Psoas muscle (tissue), 8 donors: Measurements from ENCODE around the gene RNF150. TPM values are rescaled to one million over a fixed set of nuclear protein-coding genes. Genes with fewer than 3 reads are reported as not detected.
A peak's percentile ranks its signal among the peaks of the same experiment; 100 is the strongest.

Experiments
- ATAC-seq, 4 donors: fragments of 200-7000 bp; cut with Tn5 transposase; one replicate each; pipeline ENCODE4 v1.9.1; 2020; ENCODE audit warnings: moderate library complexity in 3 of 4, mild to moderate bottlenecking in 2 of 4
- DNase-seq, 2 donors: peaks; one replicate each; pipeline ENCODE4 v3.0.0-alpha.2; 2020
- H3K27ac ChIP-seq: fragments of 200-600 bp; one replicate; pipeline ENCODE4 v1.8.0; 2022
- H3K27me3 ChIP-seq, 3 donors: fragments of 200-600 bp in 1 of 3; one replicate each; pipeline versions ENCODE4 v1.6.1 to v1.8.0; 2013 to 2022; ENCODE audit warnings: low read length in 2 of 3, mild to moderate bottlenecking in 2 of 3, moderate library complexity in 1 of 3; ENCODE audit not compliant: insufficient read depth in 3 of 3
- H3K36me3 ChIP-seq, 2 donors: fragments of 200-600 bp in 1 of 2; one replicate each; pipeline versions ENCODE4 v1.6.1 to v1.8.0; 2013 to 2022; ENCODE audit warnings: low read depth in 1 of 2, mild to moderate bottlenecking in 1 of 2, moderate library complexity in 1 of 2; ENCODE audit not compliant: insufficient read depth in 1 of 2
- H3K4me1 ChIP-seq: fragments of 200-600 bp; one replicate; pipeline ENCODE4 v1.8.0; 2022
- H3K4me3 ChIP-seq: fragments of 200-600 bp; one replicate; pipeline ENCODE4 v1.8.0; 2022; ENCODE audit warnings: mild to moderate bottlenecking
- H3K9me3 ChIP-seq: fragments of 200-600 bp; one replicate; pipeline ENCODE4 v1.8.0; 2022
- WGBS, 3 donors: extraction: QIAGEN DNeasy Blood & Tissue Kit; methylation state at CpG; one replicate each; pipeline versions ENCODE4 v1.1.6 to v1.1.7; 2013; 5-methylcytosine and 5-hydroxymethylcytosine counted together
- intact Hi-C, 2 donors: fragments of 100-400 bp; cut with DNase I; formaldehyde crosslinking; loops; one replicate each; pipeline versions ENCODE4 v1.11.0 to v1.14.2; 2022
- polyA plus RNA-seq, 3 donors: library from polyadenylated mRNA; stranded (reverse); fragments of 200-250 nt; gene quantifications; one replicate each; pipeline ENCODE4 v1.2.3, GENCODE V29; 2013
- total RNA-seq, 4 donors: library from RNA; stranded (reverse); fragmentation: NEBNext Ultra II Directional in 2 of 4; extraction: Animal tissue kit (Norgen Biotek cat#: 25700) in 2 of 4; gene quantifications; one replicate each; pipeline versions ENCODE4 v1.2.1 to v1.2.4, GENCODE V29; 2021 to 2023
- TF ChIP-seq, protein P1 (sequence below): fragments of 200-600 bp; IDR thresholded peaks from one replicate; pipeline ENCODE4 v1.8.0; 2022; ENCODE audit warnings: antibody characterized with exemption
- donor health status: healthy with polysubstance abuse.
- donor health status: DM: no; HTN: no; CAD: no; lungs with moderate emphysema.
- donor health status: Bipolar disorder and iron deficiency.
- donor health status: healthy.
- donor health status: DM: yes; HTN: yes; CAD: no.
- donor health status: DM: no; HTN: no; CAD: no.
- donor health status: DM: no; HTN: no; CAD: no.
- donor health status: DM: yes; HTN: yes; CAD: no.

The RNF150 gene
- total and polyA plus RNA-seq, 7 donors, result 0.78 to 12.6 (median 3.2) TPM

DNA sequence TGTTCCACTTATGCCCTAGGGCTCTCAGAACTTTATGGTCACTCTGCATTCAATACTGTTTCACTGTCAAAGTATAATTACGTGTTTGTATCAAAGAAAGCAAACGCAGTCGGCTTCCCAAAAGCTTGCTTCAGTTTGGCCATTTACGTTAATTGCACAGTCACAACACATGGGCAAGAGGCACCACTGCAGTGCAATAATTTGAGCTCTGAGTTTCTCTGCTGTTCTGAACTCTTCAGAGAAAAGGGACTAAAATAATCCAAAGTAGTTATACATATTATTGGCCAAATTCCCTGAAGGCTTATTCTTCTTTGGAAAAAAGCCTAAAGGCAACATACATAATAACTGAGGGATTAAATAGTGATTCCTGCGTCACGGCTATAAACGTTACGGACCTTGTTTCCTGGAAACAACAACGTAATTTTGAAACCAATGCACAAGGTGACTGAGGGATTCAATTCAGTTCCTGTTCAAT lies 51.3 kb downstream of the RNF150 start:
- Histone ChIP-seq H3K4me3 (peak overlapping the region; percentile 60), H3K27ac (peak overlapping the region; percentile 46), H3K27me3 (no peaks in the 10 kb centered on the region), H3K9me3 (no peaks in the 10 kb centered on the region), H3K36me3 (no peaks in the 10 kb centered on the region), H3K4me1 (peaks cover 37% of the 10 kb centered on the region)
- intact Hi-C loops, result loop anchor here in 1 of 2 donors (10.0 kb wide), 1 partner anchor 77 kb away; no protein-coding TSS in a partner anchor
- DNase-seq (no peak), ATAC-seq (peak in 3 of 4 donors; percentile 45 to 66 (median 62))
- WGBS, 3 donors, result 22 to 43% (median 22%) methylated on average over 9 of the region's 9 CpGs
- TF ChIP-seq, protein P1, sequence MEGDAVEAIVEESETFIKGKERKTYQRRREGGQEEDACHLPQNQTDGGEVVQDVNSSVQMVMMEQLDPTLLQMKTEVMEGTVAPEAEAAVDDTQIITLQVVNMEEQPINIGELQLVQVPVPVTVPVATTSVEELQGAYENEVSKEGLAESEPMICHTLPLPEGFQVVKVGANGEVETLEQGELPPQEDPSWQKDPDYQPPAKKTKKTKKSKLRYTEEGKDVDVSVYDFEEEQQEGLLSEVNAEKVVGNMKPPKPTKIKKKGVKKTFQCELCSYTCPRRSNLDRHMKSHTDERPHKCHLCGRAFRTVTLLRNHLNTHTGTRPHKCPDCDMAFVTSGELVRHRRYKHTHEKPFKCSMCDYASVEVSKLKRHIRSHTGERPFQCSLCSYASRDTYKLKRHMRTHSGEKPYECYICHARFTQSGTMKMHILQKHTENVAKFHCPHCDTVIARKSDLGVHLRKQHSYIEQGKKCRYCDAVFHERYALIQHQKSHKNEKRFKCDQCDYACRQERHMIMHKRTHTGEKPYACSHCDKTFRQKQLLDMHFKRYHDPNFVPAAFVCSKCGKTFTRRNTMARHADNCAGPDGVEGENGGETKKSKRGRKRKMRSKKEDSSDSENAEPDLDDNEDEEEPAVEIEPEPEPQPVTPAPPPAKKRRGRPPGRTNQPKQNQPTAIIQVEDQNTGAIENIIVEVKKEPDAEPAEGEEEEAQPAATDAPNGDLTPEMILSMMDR, result no peak

DNA sequence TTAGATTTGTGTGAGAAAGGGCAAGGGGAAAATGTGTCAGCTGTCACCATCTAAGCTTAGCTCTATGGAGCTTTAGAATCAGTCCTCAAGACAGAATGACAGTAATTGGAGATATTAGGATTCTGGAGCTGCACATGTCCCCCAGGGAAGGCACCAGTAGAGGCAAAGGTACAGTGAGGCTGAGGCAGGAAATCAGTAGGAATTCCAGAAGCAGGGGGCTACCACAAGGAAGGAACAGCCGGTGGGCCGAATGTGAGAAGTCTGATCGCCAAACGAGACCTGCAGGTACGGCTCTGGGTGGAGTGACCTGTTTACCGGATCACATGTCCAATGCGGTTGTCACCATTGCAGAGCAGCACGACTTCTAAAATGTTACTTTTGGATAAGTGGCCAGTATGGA lies 52.6 kb downstream of the RNF150 start:
- no peaks in the 10 kb centered on the region for H3K36me3 ChIP-seq
- intact Hi-C loops, result loop anchor here in 1 of 2 donors (10.0 kb wide), 1 partner anchor 76 kb away; no protein-coding TSS in a partner anchor
- H3K4me1 ChIP-seq, result peaks cover 39% of the 10 kb centered on the region
- WGBS, 3 donors, result 70 to 78% (median 74%) methylated on average over 8 of the region's 8 CpGs
- no peak for DNase-seq
- TF ChIP-seq, protein P1, result no peak
- H3K27ac ChIP-seq, result peak overlapping the region; percentile 46
- no peaks in the 10 kb centered on the region for H3K9me3 ChIP-seq
- no peaks in the 10 kb centered on the region for H3K27me3 ChIP-seq
- peak in 1 of 4 donors; percentile 18 for ATAC-seq
- no peak overlapping the region for H3K4me3 ChIP-seq

DNA sequence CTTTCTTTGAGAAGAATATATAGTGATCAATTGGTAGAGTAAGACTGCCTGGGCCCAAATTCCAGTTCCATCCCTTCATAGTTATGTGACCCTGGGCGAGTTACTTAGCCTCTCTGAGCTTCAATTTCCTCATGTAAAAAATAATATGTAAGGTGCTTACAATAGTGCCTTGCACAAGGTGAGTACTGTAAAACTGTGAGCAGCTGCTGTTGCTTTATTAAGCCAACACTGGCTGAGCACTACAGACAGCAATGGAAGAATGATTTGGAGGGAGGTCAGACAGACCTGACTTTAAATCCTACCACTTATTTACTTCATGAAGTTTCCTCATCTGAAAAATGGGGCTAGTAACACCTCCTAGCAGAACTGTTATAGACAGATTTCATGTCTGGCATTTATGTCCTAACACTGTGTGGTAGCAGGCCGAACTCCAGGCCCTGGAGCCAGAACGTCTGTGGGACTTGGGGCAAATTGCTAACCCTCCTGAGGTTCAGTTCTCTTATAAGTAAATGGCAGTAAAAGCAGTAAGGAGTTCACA lies 53.8 kb downstream of the RNF150 start:
- intact Hi-C loops, result loop anchor here in 1 of 2 donors (5.0 kb wide), 1 partner anchor 37 kb away; no protein-coding TSS in a partner anchor
- peak overlapping the region; percentile 27 for H3K27ac ChIP-seq

DNA sequence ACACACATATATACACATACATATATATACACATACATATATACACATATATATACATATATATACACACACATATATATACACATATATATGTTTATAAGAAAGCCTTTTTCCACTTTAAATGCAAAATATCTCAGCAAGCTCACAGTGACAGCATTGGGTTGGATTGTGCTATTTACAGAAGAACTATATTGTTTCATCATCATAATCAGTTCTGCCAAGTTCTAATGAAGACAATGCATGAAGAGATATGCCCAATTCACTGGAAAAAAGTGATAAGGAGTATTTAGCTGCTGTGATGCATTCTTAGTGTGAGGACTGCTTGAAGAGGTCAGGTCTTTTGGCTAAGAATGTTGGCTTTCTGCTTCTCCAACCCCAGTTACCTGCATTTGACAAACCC lies 54.4 kb downstream of the RNF150 start:
- Histone ChIP-seq H3K9me3 (no peaks in the 10 kb centered on the region), H3K27ac (no peak overlapping the region), H3K27me3 (no peaks in the 10 kb centered on the region), H3K36me3 (no peaks in the 10 kb centered on the region), H3K4me1 (peaks cover 54% of the 10 kb centered on the region), H3K4me3 (no peak overlapping the region)
- DNase-seq, result no peak
- intact Hi-C loops, result loop anchor here in 1 of 2 donors (5.0 kb wide), 1 partner anchor 37 kb away; no protein-coding TSS in a partner anchor
- no peak for ATAC-seq
- TF ChIP-seq, protein P1, result no peak

More for the DNA sequence above, 53.8 kb downstream of the RNF150 start:
- DNase-seq, result no peak
- WGBS, 3 donors, result 41 to 81% (median 51%) methylated on average over 3 of the region's 3 CpGs
- Histone ChIP-seq H3K9me3 (no peaks in the 10 kb centered on the region), H3K4me1 (peaks cover 49% of the 10 kb centered on the region), H3K4me3 (no peak overlapping the region), H3K36me3 (no peaks in the 10 kb centered on the region), H3K27me3 (no peaks in the 10 kb centered on the region)
- peak; percentile 56 to 81 (median 65) for ATAC-seq
- TF ChIP-seq, protein P1, result no peak
